ENCODE results near the gene TIAL1. TPM values are rescaled to one million over a fixed set of nuclear protein-coding genes. Genes with fewer than 3 reads are reported as not detected.
A peak's percentile ranks its signal among the peaks of the same experiment; 100 is the strongest.
"Not testable (repeated sequence)": the region's sequence is repeated elsewhere in the genome, so short reads cannot be mapped to it uniquely, and the experiment has no call there.

Gene TIAL1
- total RNA-seq, 1 donor from 2014 or later, result 35.5 TPM

DNA sequence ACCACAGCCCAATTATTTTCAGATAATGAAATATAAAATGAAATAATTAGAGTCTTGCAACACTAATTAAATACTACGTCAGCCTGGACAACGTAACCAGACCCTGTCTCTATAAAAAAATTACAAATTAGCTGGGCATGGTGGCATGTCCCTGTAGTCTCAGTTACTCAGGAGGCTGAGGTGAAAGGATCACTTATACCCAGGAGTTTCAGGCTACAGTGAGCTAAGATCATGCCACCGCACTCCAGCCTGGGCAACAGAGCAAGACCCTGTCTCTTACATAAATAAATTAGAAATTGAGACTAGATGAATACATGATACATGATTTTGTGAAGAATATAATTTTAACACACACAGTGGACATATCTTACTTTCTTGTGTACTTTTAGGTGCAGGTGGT lies 18.4 kb downstream of the TIAL1 start:
- intact Hi-C loops (cut with DNase I), result no loop called here
- H3K36me3 ChIP-seq, result peaks cover 45 to 73% of the 10 kb centered on the region in 2 donors
- TF ChIP-seq, protein P1, sequence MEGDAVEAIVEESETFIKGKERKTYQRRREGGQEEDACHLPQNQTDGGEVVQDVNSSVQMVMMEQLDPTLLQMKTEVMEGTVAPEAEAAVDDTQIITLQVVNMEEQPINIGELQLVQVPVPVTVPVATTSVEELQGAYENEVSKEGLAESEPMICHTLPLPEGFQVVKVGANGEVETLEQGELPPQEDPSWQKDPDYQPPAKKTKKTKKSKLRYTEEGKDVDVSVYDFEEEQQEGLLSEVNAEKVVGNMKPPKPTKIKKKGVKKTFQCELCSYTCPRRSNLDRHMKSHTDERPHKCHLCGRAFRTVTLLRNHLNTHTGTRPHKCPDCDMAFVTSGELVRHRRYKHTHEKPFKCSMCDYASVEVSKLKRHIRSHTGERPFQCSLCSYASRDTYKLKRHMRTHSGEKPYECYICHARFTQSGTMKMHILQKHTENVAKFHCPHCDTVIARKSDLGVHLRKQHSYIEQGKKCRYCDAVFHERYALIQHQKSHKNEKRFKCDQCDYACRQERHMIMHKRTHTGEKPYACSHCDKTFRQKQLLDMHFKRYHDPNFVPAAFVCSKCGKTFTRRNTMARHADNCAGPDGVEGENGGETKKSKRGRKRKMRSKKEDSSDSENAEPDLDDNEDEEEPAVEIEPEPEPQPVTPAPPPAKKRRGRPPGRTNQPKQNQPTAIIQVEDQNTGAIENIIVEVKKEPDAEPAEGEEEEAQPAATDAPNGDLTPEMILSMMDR (IDR thresholded peaks at IDR 0.05), result no peak
- DNase-seq (ENCODE audit: low spot score in 2 of 2), result no peak
- no peak overlapping the region for H3K27ac ChIP-seq
- H3K4me3 ChIP-seq, result no peak overlapping the region
- no peaks in the 10 kb centered on the region for H3K4me1 ChIP-seq
- H3K9me3 ChIP-seq, result no peaks in the 10 kb centered on the region
- H3K27me3 ChIP-seq, result no peaks in the 10 kb centered on the region

DNA sequence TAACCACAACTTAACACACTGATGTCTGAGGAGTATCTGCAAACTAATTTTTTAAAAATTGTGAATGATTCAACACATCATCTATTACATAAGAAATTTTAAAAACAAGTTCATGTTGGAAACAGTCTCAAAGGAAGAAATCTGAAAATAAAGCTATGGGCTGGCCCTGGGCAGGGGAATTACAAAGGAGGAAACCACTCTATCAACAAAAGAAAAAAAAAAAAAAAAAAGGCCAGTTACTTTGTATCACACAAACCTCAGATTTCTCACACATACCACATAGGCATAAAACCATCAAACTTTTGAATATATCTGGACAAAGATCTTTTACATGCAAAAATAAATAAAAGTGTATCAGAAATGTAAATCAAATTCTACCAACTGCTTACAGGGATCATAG lies 20.8 kb downstream of the TIAL1 start:
- intact Hi-C loops (cut with DNase I), result no loop called here
- H3K36me3 ChIP-seq, result peaks cover 58 to 77% of the 10 kb centered on the region in 2 donors

DNA sequence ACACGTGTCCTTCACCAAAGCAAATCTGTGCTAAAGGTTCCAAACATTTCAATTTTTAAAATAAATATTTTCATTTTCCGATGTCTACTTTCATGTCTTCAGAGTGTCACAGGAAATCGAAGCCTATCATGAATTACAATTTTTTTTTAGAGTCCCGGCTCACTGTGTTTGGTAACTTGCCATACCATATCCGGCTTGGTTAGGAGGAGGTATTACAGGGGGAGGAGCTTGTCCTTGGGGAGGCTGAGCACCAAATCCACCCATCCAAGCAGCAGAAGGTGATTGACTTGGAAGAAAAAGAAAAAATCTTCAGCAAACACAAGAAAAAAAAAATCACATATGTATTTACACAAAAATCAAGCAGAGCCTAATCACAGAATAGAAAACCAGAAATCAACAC lies 21.3 kb downstream of the TIAL1 start:
- Histone ChIP-seq H3K27ac (no peak overlapping the region), H3K4me1 (no peaks in the 10 kb centered on the region), H3K4me3 (no peak overlapping the region), H3K27me3 (no peaks in the 10 kb centered on the region), H3K36me3 (peaks cover 58 to 77% of the 10 kb centered on the region in 2 donors), H3K9me3 (no peaks in the 10 kb centered on the region)
- no peak for DNase-seq (ENCODE audit: low spot score in 2 of 2)
- TF ChIP-seq, protein P1 (IDR thresholded peaks at IDR 0.05), result no peak
- intact Hi-C loops (cut with DNase I), result no loop called here

More for the DNA sequence above, 20.8 kb downstream of the TIAL1 start:
- Histone ChIP-seq H3K27ac (no peak overlapping the region), H3K4me1 (no peaks in the 10 kb centered on the region), H3K9me3 (no peaks in the 10 kb centered on the region), H3K27me3 (no peaks in the 10 kb centered on the region), H3K4me3 (no peak overlapping the region)
- DNase-seq (ENCODE audit: low spot score in 2 of 2), result no peak
- TF ChIP-seq, protein P1 (IDR thresholded peaks at IDR 0.05), result no peak

DNA sequence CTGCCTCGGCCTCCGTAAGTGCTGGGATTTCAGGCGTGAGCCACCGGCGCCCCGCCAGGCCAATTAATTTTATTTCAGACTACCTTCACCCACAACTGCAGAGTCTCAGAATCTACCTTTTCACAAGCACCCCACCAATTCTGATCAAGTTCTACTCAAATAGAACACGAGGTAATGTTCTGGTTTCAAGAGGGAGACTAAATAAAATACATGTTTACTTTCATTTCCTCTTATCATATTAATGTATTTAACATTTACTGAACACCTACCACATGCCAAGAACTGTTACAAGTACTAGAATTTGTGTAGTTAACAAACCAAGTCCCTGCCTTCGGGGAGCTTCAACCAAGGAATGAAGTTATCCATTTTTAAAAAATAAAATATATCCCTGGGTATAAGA lies 28.8 kb downstream of the TIAL1 start:
- no peaks in the 10 kb centered on the region for H3K9me3 ChIP-seq
- no peaks in the 10 kb centered on the region for H3K27me3 ChIP-seq
- no peaks in the 10 kb centered on the region for H3K4me1 ChIP-seq
- intact Hi-C loops (cut with DNase I), result no loop called here
- no peak overlapping the region for H3K4me3 ChIP-seq
- H3K36me3 ChIP-seq, result peaks cover 11 to 12% of the 10 kb centered on the region in 2 donors
- H3K27ac ChIP-seq, result no peak overlapping the region
- TF ChIP-seq, protein P1 (IDR thresholded peaks at IDR 0.05), result no peak
- no peak for DNase-seq (ENCODE audit: low spot score in 2 of 2)

DNA sequence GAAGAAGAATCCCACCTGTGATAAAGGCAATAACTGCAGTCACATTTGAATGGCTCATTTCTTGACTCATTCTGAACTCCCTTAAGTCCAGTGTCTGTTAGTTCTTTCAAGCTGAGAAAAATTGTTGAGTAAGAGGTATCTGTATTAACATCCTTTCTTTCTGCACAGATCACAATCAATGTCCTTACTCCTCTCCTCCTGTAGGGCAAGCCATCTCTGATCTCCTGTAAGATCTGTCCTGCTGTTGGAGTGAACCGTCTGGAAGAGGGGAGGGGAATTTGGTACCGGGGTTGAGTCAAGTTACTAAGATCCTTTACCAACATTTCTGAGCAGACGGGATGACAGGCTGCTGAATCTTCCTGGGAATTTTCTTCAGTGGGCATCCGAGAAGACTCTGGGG lies 34.7 kb downstream of the TIAL1 start:
- TF ChIP-seq, protein P1 (IDR thresholded peaks at IDR 0.05), result no peak
- no peak for DNase-seq (ENCODE audit: low spot score in 2 of 2)
- no peaks in the 10 kb centered on the region for H3K4me1 ChIP-seq
- H3K27me3 ChIP-seq, result no peaks in the 10 kb centered on the region
- no peak overlapping the region for H3K27ac ChIP-seq
- intact Hi-C loops (cut with DNase I), result no loop called here
- no peak overlapping the region for H3K4me3 ChIP-seq
- H3K36me3 ChIP-seq, result no peaks in the 10 kb centered on the region
- no peaks in the 10 kb centered on the region for H3K9me3 ChIP-seq

DNA sequence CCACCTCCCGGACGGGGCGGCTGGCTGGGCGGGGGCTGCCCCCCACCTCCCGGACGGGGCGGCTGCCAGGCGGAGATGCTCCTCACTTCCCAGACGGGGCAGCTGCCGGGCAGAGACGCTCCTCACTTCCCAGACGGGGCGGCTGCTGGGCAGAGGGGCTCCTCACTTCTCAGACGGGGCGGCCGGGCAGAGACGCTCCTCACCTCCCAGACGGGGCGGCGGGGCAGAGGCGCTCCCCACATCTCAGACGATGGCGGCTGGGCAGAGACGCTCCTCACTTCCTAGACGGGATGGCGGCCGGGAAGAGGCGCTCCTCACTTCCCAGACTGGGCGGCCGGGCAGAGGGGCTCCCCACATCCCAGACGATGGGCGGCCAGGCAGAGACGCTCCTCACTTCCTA lies 37.3 kb downstream of the TIAL1 start:
- DNase-seq (ENCODE audit: low spot score in 2 of 2); H3K27ac ChIP-seq; H3K4me3 ChIP-seq; H3K27me3 ChIP-seq; H3K9me3 ChIP-seq; intact Hi-C loops (cut with DNase I); H3K36me3 ChIP-seq; H3K4me1 ChIP-seq: not testable (repeated sequence)

DNA sequence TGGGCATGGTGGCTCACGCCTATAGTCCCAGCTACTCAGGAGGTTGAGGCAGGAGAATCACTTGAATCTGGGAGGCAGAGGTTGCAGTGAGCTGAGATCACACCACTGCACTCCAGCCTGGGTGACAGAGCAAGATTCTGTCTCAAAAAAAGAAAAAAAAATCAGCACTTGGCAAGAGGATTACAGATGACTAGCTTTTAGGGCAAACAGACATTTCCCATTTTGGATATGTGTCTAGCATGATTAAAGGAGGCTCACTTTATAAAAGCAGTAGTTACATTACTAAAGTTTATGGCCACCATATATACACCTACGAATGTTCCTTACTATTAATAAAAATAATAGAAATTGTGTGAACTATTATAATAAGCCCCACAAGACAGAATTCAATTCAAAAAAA lies 40.7 kb downstream of the TIAL1 start:
- H3K4me3 ChIP-seq; H3K36me3 ChIP-seq; H3K4me1 ChIP-seq; H3K27ac ChIP-seq; H3K27me3 ChIP-seq; intact Hi-C loops (cut with DNase I); H3K9me3 ChIP-seq: not testable (repeated sequence)
- peak in 1 of 2 donors; percentile 5 for DNase-seq (ENCODE audit: low spot score in 2 of 2)
